Peyer's patch (tissue), 4 donors: ENCODE data around the gene DCBLD2.

Experiments used
- POLR2A ChIP-seq, 2 donors: fragments of 450-650 bp; IDR thresholded peaks; one replicate each; pipeline ENCODE4 v1.5.1; 2017; ENCODE audit warnings: antibody characterized with exemption in 2 of 2, mild to moderate bottlenecking in 2 of 2, moderate library complexity in 2 of 2
- TF ChIP-seq, protein P1 (sequence below), 6 experiments: fragments of 450-650 bp in 4 of 6; fragments of 200-600 bp in 2 of 6; sonication (generic) in 1 of 6; IDR thresholded peaks; one replicate each; pipeline ENCODE4 v1.5.1; 2017 to 2019; ENCODE audit warnings: antibody characterized with exemption in 6 of 6, mild to moderate bottlenecking in 3 of 6, moderate library complexity in 1 of 6

DNA sequence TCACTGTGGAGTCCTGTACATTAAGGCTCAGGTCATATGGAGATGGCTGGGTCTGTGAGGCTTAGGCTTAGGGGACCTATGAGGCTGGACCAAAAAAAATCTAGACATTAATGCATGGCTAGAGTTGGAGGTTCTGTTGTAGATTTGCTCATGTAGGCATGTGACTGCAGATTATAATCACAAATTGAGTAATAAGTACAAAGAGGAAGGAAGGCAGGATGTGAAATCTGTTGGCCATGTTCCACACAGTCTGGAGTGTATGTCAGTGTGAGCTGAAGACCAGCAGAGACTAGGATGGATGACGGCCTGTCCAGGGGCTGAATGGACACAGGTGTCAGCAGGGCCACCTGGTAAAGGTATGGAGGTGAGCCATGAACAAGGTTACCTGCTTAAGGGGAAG is 138.4 kb downstream of the DCBLD2 start, which contains the start of gene ST3GAL6:
- TF ChIP-seq, protein P1, sequence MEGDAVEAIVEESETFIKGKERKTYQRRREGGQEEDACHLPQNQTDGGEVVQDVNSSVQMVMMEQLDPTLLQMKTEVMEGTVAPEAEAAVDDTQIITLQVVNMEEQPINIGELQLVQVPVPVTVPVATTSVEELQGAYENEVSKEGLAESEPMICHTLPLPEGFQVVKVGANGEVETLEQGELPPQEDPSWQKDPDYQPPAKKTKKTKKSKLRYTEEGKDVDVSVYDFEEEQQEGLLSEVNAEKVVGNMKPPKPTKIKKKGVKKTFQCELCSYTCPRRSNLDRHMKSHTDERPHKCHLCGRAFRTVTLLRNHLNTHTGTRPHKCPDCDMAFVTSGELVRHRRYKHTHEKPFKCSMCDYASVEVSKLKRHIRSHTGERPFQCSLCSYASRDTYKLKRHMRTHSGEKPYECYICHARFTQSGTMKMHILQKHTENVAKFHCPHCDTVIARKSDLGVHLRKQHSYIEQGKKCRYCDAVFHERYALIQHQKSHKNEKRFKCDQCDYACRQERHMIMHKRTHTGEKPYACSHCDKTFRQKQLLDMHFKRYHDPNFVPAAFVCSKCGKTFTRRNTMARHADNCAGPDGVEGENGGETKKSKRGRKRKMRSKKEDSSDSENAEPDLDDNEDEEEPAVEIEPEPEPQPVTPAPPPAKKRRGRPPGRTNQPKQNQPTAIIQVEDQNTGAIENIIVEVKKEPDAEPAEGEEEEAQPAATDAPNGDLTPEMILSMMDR (IDR thresholded peaks at IDR 0.05), result no peak
- TF ChIP-seq POLR2A (IDR thresholded peaks at IDR 0.05), result no peak
